Umbilical cord (tissue), 2 donors: Measurements from ENCODE around the gene OR52L1. TPM values are rescaled to one million over a fixed set of nuclear protein-coding genes. Genes with fewer than 3 reads are reported as not detected.

ENCODE experiments used
- DNase-seq: peaks from one replicate; pipeline ENCODE4 v3.0.0-alpha.2; 2015; ENCODE audit warnings: low spot score
- total RNA-seq: library from RNA; depleted of rRNA; stranded (reverse); fragments of >200 nt; gene quantifications from one replicate; pipeline ENCODE4 v1.2.3, GENCODE V29; 2014; ENCODE audit warnings: low replicate concordance; ENCODE audit not compliant: insufficient read depth

Gene OR52L1
- total RNA-seq, 1 donor from 2014 or later, result 3.4 TPM

DNA sequence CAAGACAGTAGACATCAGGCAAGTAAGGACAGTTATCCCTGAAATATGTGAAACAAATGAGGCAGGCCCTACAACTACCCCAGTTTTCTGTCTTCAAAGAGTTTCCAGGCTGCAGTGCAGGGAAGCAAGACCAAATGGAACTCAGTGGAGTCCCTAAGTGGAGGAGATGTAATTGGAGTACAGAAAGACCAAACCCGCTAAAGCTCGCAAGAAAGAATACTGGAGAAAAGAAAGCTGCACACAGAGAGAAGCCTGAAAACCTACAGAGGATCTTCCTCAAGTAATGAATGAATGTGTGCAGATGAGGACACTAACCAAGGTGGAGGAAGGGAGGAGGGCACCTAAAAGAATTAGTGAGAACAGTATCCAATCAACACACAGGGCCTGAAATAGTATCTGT is 46.0 kb downstream of the OR52L1 start:
- DNase-seq, result no peak

DNA sequence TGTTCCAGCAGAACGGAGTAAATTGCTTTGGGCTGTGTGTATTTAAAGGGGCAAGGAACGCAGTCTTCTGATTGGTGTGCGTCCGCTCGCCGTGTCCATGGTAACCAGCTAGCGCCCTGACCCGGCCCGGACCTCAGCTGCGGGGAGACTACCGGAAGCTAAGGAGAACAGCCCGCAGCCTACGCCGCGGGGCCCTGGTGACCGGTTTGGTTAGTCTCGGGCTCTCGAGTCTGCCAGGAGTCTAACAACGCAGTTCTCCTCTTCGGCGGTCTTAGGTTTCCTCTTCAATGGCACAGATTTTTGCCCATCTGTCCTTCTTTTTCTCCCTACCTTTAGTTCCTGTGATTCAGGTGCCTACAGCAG is 48.2 kb downstream of the OR52L1 start:
- DNase-seq, result no peak

DNA sequence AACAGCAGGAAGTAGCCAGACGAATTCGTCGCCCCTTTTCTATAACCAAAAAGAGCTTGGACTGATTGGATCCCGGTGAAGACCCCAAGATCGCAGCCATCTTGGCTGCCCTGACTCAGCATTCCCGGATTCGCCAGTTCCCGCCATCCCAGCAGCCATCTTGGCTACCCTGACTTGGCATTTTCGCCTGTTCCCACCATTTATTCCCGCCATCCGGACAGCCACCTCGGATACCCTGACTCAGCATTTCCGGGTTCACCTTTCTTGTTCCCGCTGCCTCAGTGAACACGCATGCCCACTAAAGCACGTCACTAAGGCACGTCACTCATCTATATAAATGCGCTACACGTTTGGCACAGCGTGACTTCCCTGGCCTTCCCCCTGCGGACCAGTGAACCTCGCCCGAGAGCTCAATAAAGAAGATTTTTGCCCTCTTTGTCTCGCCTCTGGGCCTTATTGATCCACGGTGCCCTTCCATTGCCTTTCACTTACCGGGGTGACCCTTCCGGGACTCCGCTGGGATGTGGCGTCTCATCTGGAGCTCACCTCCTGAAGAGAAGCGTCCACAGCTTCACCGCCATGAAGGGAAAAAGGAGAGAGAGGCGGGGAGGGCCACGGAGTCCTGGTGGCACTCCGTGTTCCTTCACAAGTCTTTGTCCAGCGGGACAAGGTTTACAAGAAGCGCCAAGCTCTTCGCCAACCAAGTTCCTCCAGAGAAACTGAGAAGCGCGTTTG is 48.8 kb downstream of the OR52L1 start:
- DNase-seq, result no peak

Other genes with a start within 250 kb of the OR52L1 start
- gene OR52N4, start 232.7 kb downstream of the OR52L1 start, total RNA-seq, result 1.9 TPM
- gene OR52N5, start 203.6 kb downstream of the OR52L1 start, total RNA-seq, result 0.72 TPM
- 0.96 TPM for gene OR52N1, start 195.7 kb downstream of the OR52L1 start, total RNA-seq
- not detected for gene OR52N2, start 178.1 kb downstream of the OR52L1 start, total RNA-seq
- gene OR52E6, start 145.1 kb downstream of the OR52L1 start, total RNA-seq, result not detected
- gene OR52E8, start 129.3 kb downstream of the OR52L1 start, total RNA-seq, result 1.9 TPM
- 4.6 TPM for gene OR52E4, start 106.4 kb downstream of the OR52L1 start, total RNA-seq
- 0.96 TPM for gene OR52E5, start 93.8 kb downstream of the OR52L1 start, total RNA-seq
- gene OR56A3, start 44.7 kb downstream of the OR52L1 start, total RNA-seq, result 2.6 TPM
- gene OR56A5, start 18.5 kb downstream of the OR52L1 start, total RNA-seq, result 5.5 TPM
- 2.4 TPM for gene OR56A4, start 20.0 kb upstream of the OR52L1 start, total RNA-seq
- 2.2 TPM for gene OR56A1, start 43.8 kb upstream of the OR52L1 start, total RNA-seq
- gene OR56B4, start 120.7 kb upstream of the OR52L1 start, total RNA-seq, result 1.7 TPM
- gene OR52B2, start 183.3 kb upstream of the OR52L1 start, total RNA-seq, result not detected
- gene OR52W1, start 212.2 kb upstream of the OR52L1 start, total RNA-seq, result not detected
- not detected for gene C11orf42, start 218.6 kb upstream of the OR52L1 start, total RNA-seq
- gene FHIP1B, start 247.7 kb upstream of the OR52L1 start, total RNA-seq, result 11.6 TPM